ENCODE measurements around the gene LRRC7. TPM values are rescaled to one million over a fixed set of nuclear protein-coding genes. Genes with fewer than 3 reads are reported as not detected.
"Not testable (repeated sequence)": the region's sequence is repeated elsewhere in the genome, so short reads cannot be mapped to it uniquely, and the experiment has no call there.

LRRC7 gene
- total and polyA plus RNA-seq, 2 donors, result 0.09 to 0.21 TPM

DNA sequence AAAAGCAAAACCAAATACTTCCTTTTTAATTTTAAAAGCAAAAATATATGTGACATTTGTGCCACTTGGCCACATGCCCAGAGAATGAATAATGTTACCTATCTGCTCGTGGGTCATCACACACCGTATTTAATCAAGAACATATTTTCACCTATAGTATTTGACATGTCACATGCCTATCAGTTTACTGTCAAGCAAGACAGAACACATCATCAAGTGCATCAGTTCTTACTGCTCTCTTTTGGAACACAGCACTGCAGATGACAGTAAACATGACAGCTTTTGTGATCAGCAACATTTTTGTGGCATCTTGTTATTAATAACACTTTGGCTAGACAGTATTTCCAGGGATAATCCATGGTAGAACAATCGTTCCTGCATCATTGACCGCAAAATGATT is 134.4 kb downstream of the LRRC7 start:
- DNase-seq (ENCODE audit: low read depth in 6 of 9, low spot score in 9 of 9), result no peak
- no peak overlapping the region for H3K4me3 ChIP-seq (ENCODE audit: low read length in 2 of 2)
- H3K27ac ChIP-seq (ENCODE audit: low read depth in 1 of 2, low read length in 1 of 2), result no peak overlapping the region
- H3K4me1 ChIP-seq (ENCODE audit: control insufficient read depth in 2 of 2, insufficient read depth in 2 of 2, low read length in 2 of 2), result no peaks in the 10 kb centered on the region
- no peaks in the 10 kb centered on the region for H3K27me3 ChIP-seq (ENCODE audit: control insufficient read depth in 2 of 2, insufficient read depth in 1 of 2, low read length in 1 of 2)
- H3K36me3 ChIP-seq (ENCODE audit: control insufficient read depth in 2 of 2, insufficient read depth in 2 of 2, low read length in 1 of 2), result no peaks in the 10 kb centered on the region
- whole genome bisulfite sequencing, result 48% methylated on average over 4 of the region's 4 CpGs
- H3K9me3 ChIP-seq (ENCODE audit: control insufficient read depth in 2 of 2, insufficient read depth in 1 of 2, low read length in 1 of 2), result no peaks in the 10 kb centered on the region

DNA sequence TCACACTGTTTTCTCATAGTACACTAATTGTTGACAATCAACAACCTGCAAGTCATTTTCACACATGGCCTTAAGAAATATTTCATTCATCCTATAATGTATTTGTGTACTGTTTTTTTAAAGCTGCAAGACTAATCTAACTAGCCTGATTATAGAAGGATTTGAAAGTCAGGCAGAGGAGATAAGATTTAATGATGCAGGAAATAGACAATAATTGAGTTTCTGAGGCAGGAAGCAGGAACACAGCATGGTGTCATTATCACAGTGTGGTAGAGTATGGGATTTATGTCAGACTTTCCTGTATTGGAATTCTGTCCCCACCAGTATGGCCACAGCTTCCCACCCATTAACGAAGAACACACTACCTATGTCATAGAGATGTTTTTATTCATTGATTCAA is 138.8 kb downstream of the LRRC7 start:
- Histone ChIP-seq H3K4me1 (ENCODE audit: control insufficient read depth in 2 of 2, insufficient read depth in 2 of 2, low read length in 2 of 2) (no peaks in the 10 kb centered on the region), H3K4me3 (ENCODE audit: low read length in 2 of 2) (no peak overlapping the region), H3K27me3 (ENCODE audit: control insufficient read depth in 2 of 2, insufficient read depth in 1 of 2, low read length in 1 of 2) (no peaks in the 10 kb centered on the region), H3K36me3 (ENCODE audit: control insufficient read depth in 2 of 2, insufficient read depth in 2 of 2, low read length in 1 of 2) (no peaks in the 10 kb centered on the region), H3K9me3 (ENCODE audit: control insufficient read depth in 2 of 2, insufficient read depth in 1 of 2, low read length in 1 of 2) (no peaks in the 10 kb centered on the region), H3K27ac (ENCODE audit: low read depth in 1 of 2, low read length in 1 of 2) (no peak overlapping the region)
- WGBS, result 57% methylated on average over 1 of the region's 1 CpG
- DNase-seq (ENCODE audit: low read depth in 6 of 9, low spot score in 9 of 9), result no peak

DNA sequence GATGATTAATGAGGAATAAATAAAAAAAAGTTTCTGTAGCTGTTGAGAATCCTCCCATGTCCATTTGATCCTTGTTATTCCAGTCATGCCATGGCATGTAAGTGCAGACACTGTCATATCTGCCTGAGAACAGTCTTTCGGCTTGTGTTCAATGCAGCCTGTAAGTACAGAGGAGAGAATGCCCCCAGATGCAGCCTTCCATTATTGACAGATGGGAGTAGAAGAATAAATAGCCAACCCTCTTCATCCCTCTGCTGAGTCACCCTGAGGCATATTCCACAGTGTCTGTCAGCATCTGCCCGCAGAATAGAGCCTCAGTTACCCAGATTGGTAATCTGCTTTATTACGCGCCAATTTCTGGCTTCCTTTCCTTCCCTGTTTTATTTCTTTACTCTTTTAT is 139.4 kb downstream of the LRRC7 start:
- H3K27ac ChIP-seq (ENCODE audit: low read depth in 1 of 2, low read length in 1 of 2), result no peak overlapping the region
- no peak overlapping the region for H3K4me3 ChIP-seq (ENCODE audit: low read length in 2 of 2)
- DNase-seq (ENCODE audit: low read depth in 6 of 9, low spot score in 9 of 9), result no peak
- no peaks in the 10 kb centered on the region for H3K36me3 ChIP-seq (ENCODE audit: control insufficient read depth in 2 of 2, insufficient read depth in 2 of 2, low read length in 1 of 2)
- H3K9me3 ChIP-seq (ENCODE audit: control insufficient read depth in 2 of 2, insufficient read depth in 1 of 2, low read length in 1 of 2), result no peaks in the 10 kb centered on the region
- WGBS, result 95% methylated on average over 4 of the region's 4 CpGs
- no peaks in the 10 kb centered on the region for H3K4me1 ChIP-seq (ENCODE audit: control insufficient read depth in 2 of 2, insufficient read depth in 2 of 2, low read length in 2 of 2)
- no peaks in the 10 kb centered on the region for H3K27me3 ChIP-seq (ENCODE audit: control insufficient read depth in 2 of 2, insufficient read depth in 1 of 2, low read length in 1 of 2)

DNA sequence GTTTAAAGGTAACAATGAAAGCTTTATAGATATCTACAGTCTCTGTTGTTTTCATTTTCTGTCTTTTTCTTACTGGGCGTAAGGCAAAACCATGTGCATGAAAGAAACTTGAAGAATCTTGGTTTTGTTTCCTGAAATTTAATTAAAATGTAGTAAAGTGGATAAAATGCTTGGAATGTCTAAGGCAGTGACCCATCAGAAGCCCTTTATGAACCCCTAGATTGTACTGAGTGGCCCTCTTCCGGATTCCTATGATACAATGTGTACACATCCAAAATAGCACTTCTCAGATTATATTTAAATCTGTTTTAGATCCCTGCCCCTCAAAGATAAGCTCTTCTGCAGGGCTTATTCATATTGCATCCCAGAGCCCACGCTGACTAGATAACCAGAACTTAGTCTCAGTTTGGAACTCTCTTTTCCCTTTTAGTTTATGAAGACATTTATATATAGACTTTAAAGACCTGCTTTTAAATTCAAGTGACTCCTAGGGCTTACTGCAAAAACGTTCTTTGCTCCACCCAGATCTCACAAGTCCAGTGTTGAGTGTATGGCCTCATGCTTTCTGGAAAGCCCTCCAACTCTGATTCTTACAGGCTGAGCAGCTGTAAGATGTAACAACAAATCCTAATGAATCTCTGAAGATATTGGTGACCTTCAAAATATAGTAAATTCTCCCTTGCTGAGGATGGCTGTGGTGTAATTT is 142.9 kb downstream of the LRRC7 start:
- Histone ChIP-seq H3K36me3 (ENCODE audit: control insufficient read depth in 2 of 2, insufficient read depth in 2 of 2, low read length in 1 of 2) (no peaks in the 10 kb centered on the region), H3K27ac (ENCODE audit: low read depth in 1 of 2, low read length in 1 of 2) (no peak overlapping the region), H3K4me1 (ENCODE audit: control insufficient read depth in 2 of 2, insufficient read depth in 2 of 2, low read length in 2 of 2) (no peaks in the 10 kb centered on the region), H3K27me3 (ENCODE audit: control insufficient read depth in 2 of 2, insufficient read depth in 1 of 2, low read length in 1 of 2) (no peaks in the 10 kb centered on the region), H3K9me3 (ENCODE audit: control insufficient read depth in 2 of 2, insufficient read depth in 1 of 2, low read length in 1 of 2) (no peaks in the 10 kb centered on the region), H3K4me3 (ENCODE audit: low read length in 2 of 2) (no peak overlapping the region)
- no peak for DNase-seq (ENCODE audit: low read depth in 6 of 9, low spot score in 9 of 9)
- 65% methylated on average over 4 of the region's 4 CpGs for WGBS

DNA sequence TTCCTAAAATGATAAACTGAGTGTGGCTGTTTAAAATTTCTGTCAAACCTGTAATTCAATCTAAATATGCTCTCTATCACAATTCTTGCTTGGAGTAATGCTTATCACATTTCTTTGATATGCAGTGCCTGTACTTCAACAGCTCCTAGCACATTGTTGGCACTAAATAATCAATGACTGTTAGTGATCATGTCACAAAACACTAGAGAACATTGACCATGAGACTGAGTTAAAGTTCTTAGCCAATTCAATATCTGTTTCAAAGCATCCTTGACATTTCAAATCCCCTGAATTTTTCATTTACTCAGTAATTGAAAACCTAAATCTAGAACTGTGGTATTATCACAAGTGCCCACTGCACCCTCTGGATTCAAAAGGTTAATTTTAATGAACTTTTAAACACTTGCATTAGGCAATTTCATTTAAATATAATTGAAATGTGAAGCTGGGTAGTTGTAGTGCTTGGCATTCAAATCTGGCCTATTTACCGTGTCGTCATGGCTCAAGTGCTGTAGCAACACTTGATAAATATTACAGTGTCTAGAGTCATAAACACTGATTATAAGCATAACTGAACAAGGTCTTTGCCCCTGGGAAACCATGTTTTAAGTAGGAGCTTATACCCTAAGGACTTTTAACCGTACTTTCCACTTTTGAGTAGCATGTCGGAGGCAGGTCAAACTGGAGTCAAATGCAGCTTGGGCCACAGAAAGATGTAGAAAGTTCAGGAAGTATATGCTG is 143.6 kb downstream of the LRRC7 start:
- H3K9me3 ChIP-seq (ENCODE audit: control insufficient read depth in 2 of 2, insufficient read depth in 1 of 2, low read length in 1 of 2), result no peaks in the 10 kb centered on the region
- no peaks in the 10 kb centered on the region for H3K36me3 ChIP-seq (ENCODE audit: control insufficient read depth in 2 of 2, insufficient read depth in 2 of 2, low read length in 1 of 2)
- no peak overlapping the region for H3K27ac ChIP-seq (ENCODE audit: low read depth in 1 of 2, low read length in 1 of 2)
- no peak for DNase-seq (ENCODE audit: low read depth in 6 of 9, low spot score in 9 of 9)
- no peak overlapping the region for H3K4me3 ChIP-seq (ENCODE audit: low read length in 2 of 2)
- H3K4me1 ChIP-seq (ENCODE audit: control insufficient read depth in 2 of 2, insufficient read depth in 2 of 2, low read length in 2 of 2), result no peaks in the 10 kb centered on the region
- no peaks in the 10 kb centered on the region for H3K27me3 ChIP-seq (ENCODE audit: control insufficient read depth in 2 of 2, insufficient read depth in 1 of 2, low read length in 1 of 2)
- WGBS, result 96% methylated on average over 4 of the region's 4 CpGs

DNA sequence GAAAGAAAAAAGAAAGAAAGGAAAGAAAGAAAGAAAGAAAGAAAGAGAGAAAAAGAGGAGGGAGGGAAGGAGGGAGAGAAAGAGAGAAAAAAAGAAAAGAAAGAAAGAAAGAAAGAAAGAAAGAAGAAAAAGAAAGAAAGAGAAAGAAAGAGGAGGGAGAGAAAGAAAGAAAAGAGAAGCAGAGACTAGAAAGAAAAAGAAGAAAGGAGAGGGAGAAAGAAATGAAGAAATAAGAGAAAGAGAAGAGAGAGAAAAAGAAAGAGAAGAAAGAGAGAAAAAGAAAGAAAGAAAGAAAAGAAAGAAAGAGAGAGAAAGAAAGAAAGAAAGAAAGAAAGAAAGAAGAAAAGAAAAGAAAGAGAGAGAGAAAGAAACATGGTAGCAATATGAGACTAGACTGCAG is 150.1 kb downstream of the LRRC7 start:
- not testable (repeated sequence) for H3K36me3 ChIP-seq (ENCODE audit: control insufficient read depth in 2 of 2, insufficient read depth in 2 of 2, low read length in 1 of 2); H3K9me3 ChIP-seq (ENCODE audit: control insufficient read depth in 2 of 2, insufficient read depth in 1 of 2, low read length in 1 of 2); H3K4me3 ChIP-seq (ENCODE audit: low read length in 2 of 2); H3K27me3 ChIP-seq (ENCODE audit: control insufficient read depth in 2 of 2, insufficient read depth in 1 of 2, low read length in 1 of 2); H3K27ac ChIP-seq (ENCODE audit: low read depth in 1 of 2, low read length in 1 of 2); DNase-seq (ENCODE audit: low read depth in 6 of 9, low spot score in 9 of 9); H3K4me1 ChIP-seq (ENCODE audit: control insufficient read depth in 2 of 2, insufficient read depth in 2 of 2, low read length in 2 of 2)

DNA sequence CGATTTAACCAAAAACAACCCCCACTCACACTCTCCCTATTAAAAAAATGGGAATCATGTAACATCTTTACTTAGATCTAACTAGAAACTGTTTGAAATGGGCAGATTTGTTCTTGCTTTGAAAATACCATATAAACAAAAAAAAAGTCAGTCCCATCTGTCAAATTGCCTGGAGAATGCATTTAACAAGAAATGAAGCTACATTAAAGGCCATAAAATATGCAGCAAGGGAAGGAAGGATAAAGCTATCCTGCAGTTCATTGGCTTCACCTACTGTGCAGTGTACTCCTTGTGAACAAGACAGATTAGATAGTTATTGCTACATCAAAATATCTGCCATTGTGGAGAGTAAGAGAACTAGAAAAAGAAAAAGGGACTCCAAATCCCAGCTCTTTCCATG is 160.5 kb downstream of the LRRC7 start:
- peaks cover 0 to 3% of the 10 kb centered on the region in 2 donors for H3K9me3 ChIP-seq (ENCODE audit: control insufficient read depth in 2 of 2, insufficient read depth in 1 of 2, low read length in 1 of 2)
- H3K4me3 ChIP-seq (ENCODE audit: low read length in 2 of 2), result no peak overlapping the region
- no peaks in the 10 kb centered on the region for H3K27me3 ChIP-seq (ENCODE audit: control insufficient read depth in 2 of 2, insufficient read depth in 1 of 2, low read length in 1 of 2)
- WGBS, result 65% methylated on average over 1 of the region's 1 CpG
- H3K4me1 ChIP-seq (ENCODE audit: control insufficient read depth in 2 of 2, insufficient read depth in 2 of 2, low read length in 2 of 2), result no peaks in the 10 kb centered on the region
- H3K27ac ChIP-seq (ENCODE audit: low read depth in 1 of 2, low read length in 1 of 2), result no peak overlapping the region
- DNase-seq (ENCODE audit: low read depth in 6 of 9, low spot score in 9 of 9), result no peak
- no peaks in the 10 kb centered on the region for H3K36me3 ChIP-seq (ENCODE audit: control insufficient read depth in 2 of 2, insufficient read depth in 2 of 2, low read length in 1 of 2)

DNA sequence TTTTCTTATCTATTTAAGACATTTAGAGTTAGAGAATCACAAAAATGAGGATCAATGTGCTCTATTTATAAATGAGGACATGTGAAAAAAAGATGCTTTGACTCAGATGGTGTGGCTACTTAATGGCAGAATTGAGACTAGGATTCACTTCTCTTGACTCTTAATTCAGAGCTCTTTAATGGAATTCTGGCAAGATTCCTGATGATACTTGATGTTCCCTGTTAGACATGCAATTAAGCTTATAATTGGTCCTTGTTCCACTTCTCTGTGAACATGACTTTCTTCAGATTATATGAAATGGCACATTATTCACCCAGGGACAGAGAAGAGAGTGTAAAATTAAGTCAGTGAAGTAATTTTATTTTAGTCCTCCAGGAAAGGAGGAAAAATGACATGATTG is 165.3 kb downstream of the LRRC7 start:
- Histone ChIP-seq H3K4me1 (ENCODE audit: control insufficient read depth in 2 of 2, insufficient read depth in 2 of 2, low read length in 2 of 2) (no peaks in the 10 kb centered on the region), H3K4me3 (ENCODE audit: low read length in 2 of 2) (no peak overlapping the region), H3K36me3 (ENCODE audit: control insufficient read depth in 2 of 2, insufficient read depth in 2 of 2, low read length in 1 of 2) (no peaks in the 10 kb centered on the region), H3K27ac (ENCODE audit: low read depth in 1 of 2, low read length in 1 of 2) (no peak overlapping the region), H3K9me3 (ENCODE audit: control insufficient read depth in 2 of 2, insufficient read depth in 1 of 2, low read length in 1 of 2) (peaks cover 0 to 3% of the 10 kb centered on the region in 2 donors), H3K27me3 (ENCODE audit: control insufficient read depth in 2 of 2, insufficient read depth in 1 of 2, low read length in 1 of 2) (no peaks in the 10 kb centered on the region)
- no peak for DNase-seq (ENCODE audit: low read depth in 6 of 9, low spot score in 9 of 9)

DNA sequence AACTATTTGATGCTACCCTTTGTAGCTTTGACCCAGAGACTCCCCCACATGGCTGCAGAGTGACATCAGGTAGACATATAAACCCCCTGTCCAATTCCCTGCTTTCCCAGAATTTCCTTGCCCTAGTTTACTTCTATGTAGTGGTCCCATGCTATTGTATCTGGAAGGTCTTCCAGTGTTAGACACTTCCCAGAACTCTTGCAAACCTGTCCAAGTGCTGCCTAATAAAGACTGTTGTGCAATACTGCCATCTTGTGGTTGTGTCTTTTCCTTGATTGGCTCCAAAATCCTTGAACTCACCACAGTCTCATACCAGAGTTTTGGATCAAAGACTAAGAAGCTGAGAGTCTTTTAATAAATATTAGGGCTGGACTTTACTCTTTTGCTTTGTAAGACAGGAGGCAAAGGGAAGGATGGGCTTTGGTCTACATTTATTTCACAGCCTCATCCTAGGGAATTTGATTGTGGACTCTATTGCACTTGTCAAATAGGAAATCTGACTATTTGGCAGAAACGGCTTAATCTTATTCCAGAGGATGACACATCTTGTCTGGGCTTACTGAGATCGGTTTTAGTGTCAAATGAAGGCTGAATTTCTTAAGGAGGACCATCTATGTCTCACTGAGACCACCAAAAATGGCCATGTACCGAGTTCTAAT is 169.9 kb downstream of the LRRC7 start:
- DNase-seq (ENCODE audit: low read depth in 6 of 9, low spot score in 9 of 9), result peak; percentile 4 to 64 (median 22)
- Histone ChIP-seq H3K36me3 (ENCODE audit: control insufficient read depth in 2 of 2, insufficient read depth in 2 of 2, low read length in 1 of 2) (no peaks in the 10 kb centered on the region), H3K27ac (ENCODE audit: low read depth in 1 of 2, low read length in 1 of 2) (no peak overlapping the region), H3K27me3 (ENCODE audit: control insufficient read depth in 2 of 2, insufficient read depth in 1 of 2, low read length in 1 of 2) (no peaks in the 10 kb centered on the region), H3K4me1 (ENCODE audit: control insufficient read depth in 2 of 2, insufficient read depth in 2 of 2, low read length in 2 of 2) (no peaks in the 10 kb centered on the region), H3K9me3 (ENCODE audit: control insufficient read depth in 2 of 2, insufficient read depth in 1 of 2, low read length in 1 of 2) (no peaks in the 10 kb centered on the region), H3K4me3 (ENCODE audit: low read length in 2 of 2) (no peak overlapping the region)
- 64% methylated on average over 3 of the region's 3 CpGs for WGBS

All from thymus (tissue), 11 donors.